SK-N-SH treated with all-trans-retinoic acid at 6 μM for 48 hours (cell line): ENCODE measurements around the gene CAMKMT.

Experiments
- ATAC-seq: fragments of 200-7000 bp; cut with Tn5 transposase; 3 replicates; pipeline ENCODE4 v1.9.1; 2020; ENCODE audit warnings: mild to moderate bottlenecking, moderate library complexity
- ARNTL ChIP-seq: fragments of 450-650 bp; formaldehyde crosslinking; IDR thresholded peaks from 2 replicates; pipeline ENCODE4 v1.5.0; 2020; ENCODE audit warnings: low read depth, mild to moderate bottlenecking, moderate library complexity, borderline replicate concordance
- BACH2 ChIP-seq: fragments of 250-450 bp; sonication (Bioruptor Pico); IDR thresholded peaks from 2 replicates; pipeline ENCODE4 v1.9.0; 2021; ENCODE audit warnings: mild to moderate bottlenecking, borderline replicate concordance
- CSDC2 ChIP-seq: fragments of 250-450 bp; sonication (Bioruptor Pico); IDR thresholded peaks from 2 replicates; pipeline ENCODE4 v1.5.0; 2020; ENCODE audit warnings: mild to moderate bottlenecking, moderate library complexity
- ESRRG ChIP-seq: fragments of 250-450 bp; sonication (Bioruptor Pico); IDR thresholded peaks from 2 replicates; pipeline ENCODE4 v1.6.1; 2021; ENCODE audit warnings: mild to moderate bottlenecking
- GLIS3 ChIP-seq: fragments of 250-450 bp; sonication (Bioruptor Pico); IDR thresholded peaks from 2 replicates; pipeline ENCODE4 v1.5.0; 2020; ENCODE audit warnings: mild to moderate bottlenecking, moderate library complexity
- ISL1 ChIP-seq: fragments of 250-450 bp; sonication (Bioruptor Pico); IDR thresholded peaks from 2 replicates; pipeline ENCODE4 v2.1.2; 2022; ENCODE audit warnings: mild to moderate bottlenecking, moderate library complexity
- OSR1 ChIP-seq: fragments of 250-450 bp; sonication (Bioruptor Pico); IDR thresholded peaks from 2 replicates; pipeline ENCODE4 v1.8.0; 2022; ENCODE audit warnings: moderate library complexity, mild to moderate bottlenecking, inconsistent platforms
- PPARA ChIP-seq: fragments of 250-450 bp; sonication (Bioruptor Pico); IDR thresholded peaks from 2 replicates; pipeline ENCODE4 v1.5.0; 2020; ENCODE audit warnings: mild to moderate bottlenecking, borderline replicate concordance
- RARB ChIP-seq: fragments of 250-450 bp; sonication (Bioruptor Pico); IDR thresholded peaks from 2 replicates; pipeline ENCODE4 v1.8.0; 2021; ENCODE audit warnings: mild to moderate bottlenecking, moderate library complexity
- SNAI2 ChIP-seq: fragments of 250-450 bp; sonication (Bioruptor Pico); IDR thresholded peaks from 2 replicates; pipeline ENCODE4 v1.5.0; 2020; ENCODE audit warnings: mild to moderate bottlenecking, moderate library complexity
- TCF4 ChIP-seq: fragments of 250-450 bp; sonication (Bioruptor Pico); IDR thresholded peaks from 2 replicates; pipeline ENCODE4 v1.8.0; 2021; ENCODE audit warnings: mild to moderate bottlenecking, moderate library complexity, borderline replicate concordance
- TOX ChIP-seq: fragments of 250-450 bp; sonication (Bioruptor Pico); IDR thresholded peaks from 2 replicates; pipeline ENCODE4 v1.8.0; 2021; ENCODE audit warnings: mild to moderate bottlenecking, moderate library complexity, borderline replicate concordance
- ZC3H10 ChIP-seq: fragments of 250-450 bp; sonication (Bioruptor Pico); IDR thresholded peaks from 2 replicates; pipeline ENCODE4 v1.5.1; 2021; ENCODE audit warnings: mild to moderate bottlenecking, moderate library complexity
- ZFP3 ChIP-seq: fragments of 250-450 bp; sonication (Bioruptor Pico); IDR thresholded peaks from 2 replicates; pipeline ENCODE4 v1.5.0; 2020; ENCODE audit warnings: mild to moderate bottlenecking, moderate library complexity
- ZFP30 ChIP-seq: fragments of 450-650 bp; formaldehyde crosslinking; IDR thresholded peaks from 2 replicates; pipeline ENCODE4 v1.5.0; 2022; ENCODE audit warnings: mild to moderate bottlenecking, moderate library complexity
- ZNF565 ChIP-seq: fragments of 450-650 bp; formaldehyde crosslinking; conservative IDR thresholded peaks from 2 replicates; pipeline ENCODE4 v1.5.0; 2020; ENCODE audit warnings: low read depth, mild to moderate bottlenecking, moderate library complexity
- ZNF70 ChIP-seq: fragments of 450-650 bp; formaldehyde crosslinking; IDR thresholded peaks from 2 replicates; pipeline ENCODE4 v1.5.0; 2020; ENCODE audit warnings: mild to moderate bottlenecking, moderate library complexity
- TF ChIP-seq, protein P1 (sequence below): fragments of 250-450 bp; sonication (Bioruptor Pico); IDR thresholded peaks from 2 replicates; pipeline ENCODE4 v1.5.1; 2020; ENCODE audit warnings: low read depth, mild to moderate bottlenecking, moderate library complexity
- TF ChIP-seq, protein P2 (sequence below): fragments of 250-450 bp; sonication (Bioruptor Pico); IDR thresholded peaks from 2 replicates; pipeline ENCODE4 v1.8.0; 2021; ENCODE audit warnings: low read depth, mild to moderate bottlenecking, moderate library complexity, borderline replicate concordance
- TF ChIP-seq, protein P3 (sequence below): fragments of 250-450 bp; sonication (Bioruptor Pico); IDR thresholded peaks from 2 replicates; pipeline ENCODE4 v1.5.0; 2020; ENCODE audit warnings: mild to moderate bottlenecking, moderate library complexity
- TF ChIP-seq, protein P4 (sequence below): fragments of 250-450 bp; sonication (Bioruptor Pico); IDR thresholded peaks from 2 replicates; pipeline ENCODE4 v1.8.0; 2020; ENCODE audit warnings: mild to moderate bottlenecking, moderate library complexity, borderline replicate concordance
- TF ChIP-seq, protein P5 (sequence below): fragments of 250-450 bp; sonication (Bioruptor Pico); IDR thresholded peaks from 2 replicates; pipeline ENCODE4 v1.5.1; 2021; ENCODE audit warnings: mild to moderate bottlenecking, moderate library complexity

Gene CAMKMT

DNA sequence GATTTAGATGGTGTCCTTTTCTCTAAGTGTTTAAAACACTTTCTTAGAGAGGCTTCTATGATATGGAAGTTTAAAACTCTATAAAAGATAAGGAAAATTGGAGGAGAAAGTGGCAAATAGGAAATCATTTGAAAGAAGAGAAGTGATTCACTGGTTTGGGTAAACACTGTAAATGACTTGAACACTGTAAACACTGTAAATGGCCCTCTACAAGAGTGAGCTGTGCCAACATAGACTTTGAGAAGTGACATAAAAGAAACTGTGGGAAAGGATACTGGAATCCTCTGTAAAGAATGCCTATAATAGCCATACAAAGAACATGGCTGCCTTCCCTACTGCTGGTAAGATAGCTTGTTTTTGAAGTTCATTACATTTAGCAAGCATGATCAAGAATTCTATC, 368.8 kb downstream of the CAMKMT start:
- no peak for ATAC-seq
- TF ChIP-seq OSR1 (CRISPR knock-in tag) (no peak), GLIS3 (CRISPR knock-in tag) (no peak), TOX (no peak), ISL1 (CRISPR knock-in tag) (no peak), PPARA (CRISPR knock-in tag) (no peak), BACH2 (no peak), ZNF70 (CRISPR knock-in tag) (no peak), CSDC2 (CRISPR knock-in tag) (no peak), SNAI2 (CRISPR knock-in tag) (no peak), TCF4 (CRISPR knock-in tag) (no peak), ZNF565 (no peak), RARB (CRISPR knock-in tag) (no peak), ZFP3 (CRISPR knock-in tag) (no peak), ARNTL (CRISPR knock-in tag) (no peak), ZFP30 (CRISPR knock-in tag) (no peak)
- TF ChIP-seq, protein P1, sequence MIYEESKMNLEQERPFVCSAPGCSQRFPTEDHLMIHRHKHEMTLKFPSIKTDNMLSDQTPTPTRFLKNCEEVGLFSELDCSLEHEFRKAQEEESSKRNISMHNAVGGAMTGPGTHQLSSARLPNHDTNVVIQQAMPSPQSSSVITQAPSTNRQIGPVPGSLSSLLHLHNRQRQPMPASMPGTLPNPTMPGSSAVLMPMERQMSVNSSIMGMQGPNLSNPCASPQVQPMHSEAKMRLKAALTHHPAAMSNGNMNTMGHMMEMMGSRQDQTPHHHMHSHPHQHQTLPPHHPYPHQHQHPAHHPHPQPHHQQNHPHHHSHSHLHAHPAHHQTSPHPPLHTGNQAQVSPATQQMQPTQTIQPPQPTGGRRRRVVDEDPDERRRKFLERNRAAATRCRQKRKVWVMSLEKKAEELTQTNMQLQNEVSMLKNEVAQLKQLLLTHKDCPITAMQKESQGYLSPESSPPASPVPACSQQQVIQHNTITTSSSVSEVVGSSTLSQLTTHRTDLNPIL (CRISPR knock-in tag): no peak
- TF ChIP-seq, protein P2, sequence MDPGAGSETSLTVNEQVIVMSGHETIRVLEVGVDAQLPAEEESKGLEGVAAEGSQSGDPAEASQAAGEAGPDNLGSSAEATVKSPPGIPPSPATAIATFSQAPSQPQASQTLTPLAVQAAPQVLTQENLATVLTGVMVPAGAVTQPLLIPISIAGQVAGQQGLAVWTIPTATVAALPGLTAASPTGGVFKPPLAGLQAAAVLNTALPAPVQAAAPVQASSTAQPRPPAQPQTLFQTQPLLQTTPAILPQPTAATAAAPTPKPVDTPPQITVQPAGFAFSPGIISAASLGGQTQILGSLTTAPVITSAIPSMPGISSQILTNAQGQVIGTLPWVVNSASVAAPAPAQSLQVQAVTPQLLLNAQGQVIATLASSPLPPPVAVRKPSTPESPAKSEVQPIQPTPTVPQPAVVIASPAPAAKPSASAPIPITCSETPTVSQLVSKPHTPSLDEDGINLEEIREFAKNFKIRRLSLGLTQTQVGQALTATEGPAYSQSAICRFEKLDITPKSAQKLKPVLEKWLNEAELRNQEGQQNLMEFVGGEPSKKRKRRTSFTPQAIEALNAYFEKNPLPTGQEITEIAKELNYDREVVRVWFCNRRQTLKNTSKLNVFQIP (CRISPR knock-in tag): no peak
- TF ChIP-seq, protein P3, sequence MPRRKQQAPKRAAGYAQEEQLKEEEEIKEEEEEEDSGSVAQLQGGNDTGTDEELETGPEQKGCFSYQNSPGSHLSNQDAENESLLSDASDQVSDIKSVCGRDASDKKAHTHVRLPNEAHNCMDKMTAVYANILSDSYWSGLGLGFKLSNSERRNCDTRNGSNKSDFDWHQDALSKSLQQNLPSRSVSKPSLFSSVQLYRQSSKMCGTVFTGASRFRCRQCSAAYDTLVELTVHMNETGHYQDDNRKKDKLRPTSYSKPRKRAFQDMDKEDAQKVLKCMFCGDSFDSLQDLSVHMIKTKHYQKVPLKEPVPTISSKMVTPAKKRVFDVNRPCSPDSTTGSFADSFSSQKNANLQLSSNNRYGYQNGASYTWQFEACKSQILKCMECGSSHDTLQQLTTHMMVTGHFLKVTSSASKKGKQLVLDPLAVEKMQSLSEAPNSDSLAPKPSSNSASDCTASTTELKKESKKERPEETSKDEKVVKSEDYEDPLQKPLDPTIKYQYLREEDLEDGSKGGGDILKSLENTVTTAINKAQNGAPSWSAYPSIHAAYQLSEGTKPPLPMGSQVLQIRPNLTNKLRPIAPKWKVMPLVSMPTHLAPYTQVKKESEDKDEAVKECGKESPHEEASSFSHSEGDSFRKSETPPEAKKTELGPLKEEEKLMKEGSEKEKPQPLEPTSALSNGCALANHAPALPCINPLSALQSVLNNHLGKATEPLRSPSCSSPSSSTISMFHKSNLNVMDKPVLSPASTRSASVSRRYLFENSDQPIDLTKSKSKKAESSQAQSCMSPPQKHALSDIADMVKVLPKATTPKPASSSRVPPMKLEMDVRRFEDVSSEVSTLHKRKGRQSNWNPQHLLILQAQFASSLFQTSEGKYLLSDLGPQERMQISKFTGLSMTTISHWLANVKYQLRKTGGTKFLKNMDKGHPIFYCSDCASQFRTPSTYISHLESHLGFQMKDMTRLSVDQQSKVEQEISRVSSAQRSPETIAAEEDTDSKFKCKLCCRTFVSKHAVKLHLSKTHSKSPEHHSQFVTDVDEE (CRISPR knock-in tag): no peak
- TF ChIP-seq, protein P4, sequence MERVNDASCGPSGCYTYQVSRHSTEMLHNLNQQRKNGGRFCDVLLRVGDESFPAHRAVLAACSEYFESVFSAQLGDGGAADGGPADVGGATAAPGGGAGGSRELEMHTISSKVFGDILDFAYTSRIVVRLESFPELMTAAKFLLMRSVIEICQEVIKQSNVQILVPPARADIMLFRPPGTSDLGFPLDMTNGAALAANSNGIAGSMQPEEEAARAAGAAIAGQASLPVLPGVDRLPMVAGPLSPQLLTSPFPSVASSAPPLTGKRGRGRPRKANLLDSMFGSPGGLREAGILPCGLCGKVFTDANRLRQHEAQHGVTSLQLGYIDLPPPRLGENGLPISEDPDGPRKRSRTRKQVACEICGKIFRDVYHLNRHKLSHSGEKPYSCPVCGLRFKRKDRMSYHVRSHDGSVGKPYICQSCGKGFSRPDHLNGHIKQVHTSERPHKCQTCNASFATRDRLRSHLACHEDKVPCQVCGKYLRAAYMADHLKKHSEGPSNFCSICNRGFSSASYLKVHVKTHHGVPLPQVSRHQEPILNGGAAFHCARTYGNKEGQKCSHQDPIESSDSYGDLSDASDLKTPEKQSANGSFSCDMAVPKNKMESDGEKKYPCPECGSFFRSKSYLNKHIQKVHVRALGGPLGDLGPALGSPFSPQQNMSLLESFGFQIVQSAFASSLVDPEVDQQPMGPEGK (CRISPR knock-in tag): no peak
- TF ChIP-seq, all 23 proteins: peak for 0

DNA sequence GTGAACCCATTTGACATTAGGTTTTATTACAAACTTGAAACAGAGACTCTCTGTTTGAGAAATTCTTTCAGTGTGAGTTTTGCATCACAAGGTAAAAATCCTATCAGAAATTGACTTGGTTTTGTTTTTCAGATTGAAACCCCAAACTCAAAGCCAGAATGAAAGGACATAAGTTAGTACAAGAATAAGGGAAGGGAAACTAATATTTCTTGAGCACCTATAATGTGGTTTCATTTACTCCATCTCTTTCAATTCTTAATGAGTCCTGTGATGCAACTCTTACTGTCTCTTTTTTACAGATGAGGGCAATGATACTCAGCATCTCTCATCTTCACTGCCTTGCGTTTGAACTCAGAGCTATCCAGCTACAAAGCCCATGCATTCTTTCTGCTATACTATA, 369.8 kb downstream of the CAMKMT start:
- no peak for ATAC-seq
- TF ChIP-seq CSDC2 (CRISPR knock-in tag) (no peak), ISL1 (CRISPR knock-in tag) (no peak), TOX (no peak), ARNTL (CRISPR knock-in tag) (no peak), ZC3H10 (CRISPR knock-in tag) (no peak), TCF4 (CRISPR knock-in tag) (no peak), OSR1 (CRISPR knock-in tag) (no peak), ZNF565 (no peak), SNAI2 (CRISPR knock-in tag) (no peak), ZFP30 (CRISPR knock-in tag) (no peak), ZFP3 (CRISPR knock-in tag) (no peak), ESRRG (CRISPR knock-in tag) (no peak), ZNF70 (CRISPR knock-in tag) (no peak), RARB (CRISPR knock-in tag) (no peak)
- TF ChIP-seq, protein P1 (CRISPR knock-in tag): no peak
- TF ChIP-seq, protein P3 (CRISPR knock-in tag): no peak
- TF ChIP-seq, protein P4 (CRISPR knock-in tag): no peak
- TF ChIP-seq, protein P5, sequence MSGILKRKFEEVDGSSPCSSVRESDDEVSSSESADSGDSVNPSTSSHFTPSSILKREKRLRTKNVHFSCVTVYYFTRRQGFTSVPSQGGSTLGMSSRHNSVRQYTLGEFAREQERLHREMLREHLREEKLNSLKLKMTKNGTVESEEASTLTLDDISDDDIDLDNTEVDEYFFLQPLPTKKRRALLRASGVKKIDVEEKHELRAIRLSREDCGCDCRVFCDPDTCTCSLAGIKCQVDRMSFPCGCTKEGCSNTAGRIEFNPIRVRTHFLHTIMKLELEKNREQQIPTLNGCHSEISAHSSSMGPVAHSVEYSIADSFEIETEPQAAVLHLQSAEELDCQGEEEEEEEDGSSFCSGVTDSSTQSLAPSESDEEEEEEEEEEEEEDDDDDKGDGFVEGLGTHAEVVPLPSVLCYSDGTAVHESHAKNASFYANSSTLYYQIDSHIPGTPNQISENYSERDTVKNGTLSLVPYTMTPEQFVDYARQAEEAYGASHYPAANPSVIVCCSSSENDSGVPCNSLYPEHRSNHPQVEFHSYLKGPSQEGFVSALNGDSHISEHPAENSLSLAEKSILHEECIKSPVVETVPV (CRISPR knock-in tag): no peak
